Measurements from ENCODE around the gene TXLNG.
A peak's percentile ranks its signal among the peaks of the same experiment; 100 is the strongest.

Gene TXLNG

DNA sequence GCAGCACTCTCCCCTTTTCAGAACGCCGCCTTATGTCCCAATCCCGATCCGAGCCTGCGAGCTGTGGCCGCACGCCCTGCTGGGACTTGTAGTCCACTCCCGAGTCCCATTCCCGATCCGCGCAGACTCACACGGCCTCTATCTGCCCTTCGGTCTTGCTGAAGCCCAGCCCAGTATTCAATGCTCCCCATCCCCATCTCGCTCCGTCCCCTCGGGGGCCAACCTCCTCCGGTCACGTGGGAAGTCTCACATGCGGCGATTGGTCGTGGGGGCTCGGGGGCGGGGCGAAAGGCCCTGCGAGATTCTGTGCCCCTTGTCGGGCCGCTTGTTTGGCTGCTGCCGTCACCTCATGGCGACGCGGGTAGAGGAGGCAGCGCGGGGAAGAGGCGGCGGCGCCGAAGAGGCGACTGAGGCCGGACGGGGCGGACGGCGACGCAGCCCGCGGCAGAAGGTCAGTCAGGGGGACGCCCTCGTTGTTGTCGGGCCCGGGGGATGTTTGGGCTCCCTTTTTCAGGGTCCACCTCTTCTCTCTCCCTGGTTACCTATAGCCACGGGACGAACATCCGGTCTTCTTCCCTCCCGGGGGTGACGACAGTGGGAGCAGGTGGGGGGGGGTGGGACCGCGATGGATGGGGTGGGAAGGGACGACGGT lies at the start of gene TXLNG (continued):
- peak; percentile 81 for TF ChIP-seq HIC1 (tag by site-specific recombination; IDR thresholded peaks at IDR 0.05)
- 0 out of 2 replicates have a peak, but pooled peaks have one; percentile 15 for TF ChIP-seq ZFP69B (tag by site-specific recombination; IDR thresholded peaks at IDR 0.05)
- TF ChIP-seq ZNF561 (tag by site-specific recombination; IDR thresholded peaks at IDR 0.05; ENCODE audit: borderline replicate concordance): 0 out of 2 replicates have a peak, but pooled peaks have one; percentile 37
- peak; percentile 70 for TF ChIP-seq ZNF501 (tag by site-specific recombination; IDR thresholded peaks at IDR 0.05)
- TF ChIP-seq GLIS1 (tag by site-specific recombination; IDR thresholded peaks at IDR 0.05): peak; percentile 23; the same call in 1 of the 2 replicates
- no peak for TF ChIP-seq ZNF645 (tag by site-specific recombination; IDR thresholded peaks at IDR 0.05)
- 0 out of 2 replicates have a peak, but pooled peaks have one; percentile 21 for TF ChIP-seq ZFP37 (tag by site-specific recombination; IDR thresholded peaks at IDR 0.05)
- TF ChIP-seq ZNF629 (tag by site-specific recombination; IDR thresholded peaks at IDR 0.05): peak; percentile 93
- peak; percentile 53; the same call in 1 of the 2 replicates for TF ChIP-seq ZNF366 (tag by site-specific recombination; conservative IDR thresholded peaks at IDR 0.05)
- TF ChIP-seq ATF2 (tag by site-specific recombination; IDR thresholded peaks at IDR 0.05; ENCODE audit: low read depth): peak; percentile 57; the same call in 1 of the 2 replicates
- peak; percentile 87 for TF ChIP-seq ZNF580 (tag by site-specific recombination; IDR thresholded peaks at IDR 0.05)
- peak; percentile 100 for TF ChIP-seq ZBTB17 (tag by site-specific recombination; IDR thresholded peaks at IDR 0.05)
- peak; percentile 62 for TF ChIP-seq KLF17 (tag by site-specific recombination; IDR thresholded peaks at IDR 0.05)
- TF ChIP-seq, protein P1, sequence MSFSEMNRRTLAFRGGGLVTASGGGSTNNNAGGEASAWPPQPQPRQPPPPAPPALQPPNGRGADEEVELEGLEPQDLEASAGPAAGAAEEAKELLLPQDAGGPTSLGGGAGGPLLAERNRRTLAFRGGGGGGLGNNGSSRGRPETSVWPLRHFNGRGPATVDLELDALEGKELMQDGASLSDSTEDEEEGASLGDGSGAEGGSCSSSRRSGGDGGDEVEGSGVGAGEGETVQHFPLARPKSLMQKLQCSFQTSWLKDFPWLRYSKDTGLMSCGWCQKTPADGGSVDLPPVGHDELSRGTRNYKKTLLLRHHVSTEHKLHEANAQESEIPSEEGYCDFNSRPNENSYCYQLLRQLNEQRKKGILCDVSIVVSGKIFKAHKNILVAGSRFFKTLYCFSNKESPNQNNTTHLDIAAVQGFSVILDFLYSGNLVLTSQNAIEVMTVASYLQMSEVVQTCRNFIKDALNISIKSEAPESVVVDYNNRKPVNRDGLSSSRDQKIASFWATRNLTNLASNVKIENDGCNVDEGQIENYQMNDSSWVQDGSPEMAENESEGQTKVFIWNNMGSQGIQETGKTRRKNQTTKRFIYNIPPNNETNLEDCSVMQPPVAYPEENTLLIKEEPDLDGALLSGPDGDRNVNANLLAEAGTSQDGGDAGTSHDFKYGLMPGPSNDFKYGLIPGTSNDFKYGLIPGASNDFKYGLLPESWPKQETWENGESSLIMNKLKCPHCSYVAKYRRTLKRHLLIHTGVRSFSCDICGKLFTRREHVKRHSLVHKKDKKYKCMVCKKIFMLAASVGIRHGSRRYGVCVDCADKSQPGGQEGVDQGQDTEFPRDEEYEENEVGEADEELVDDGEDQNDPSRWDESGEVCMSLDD (tag by site-specific recombination; IDR thresholded peaks at IDR 0.05): peak; percentile 42; the same call in 1 of the 2 replicates
- TF ChIP-seq, protein P2, sequence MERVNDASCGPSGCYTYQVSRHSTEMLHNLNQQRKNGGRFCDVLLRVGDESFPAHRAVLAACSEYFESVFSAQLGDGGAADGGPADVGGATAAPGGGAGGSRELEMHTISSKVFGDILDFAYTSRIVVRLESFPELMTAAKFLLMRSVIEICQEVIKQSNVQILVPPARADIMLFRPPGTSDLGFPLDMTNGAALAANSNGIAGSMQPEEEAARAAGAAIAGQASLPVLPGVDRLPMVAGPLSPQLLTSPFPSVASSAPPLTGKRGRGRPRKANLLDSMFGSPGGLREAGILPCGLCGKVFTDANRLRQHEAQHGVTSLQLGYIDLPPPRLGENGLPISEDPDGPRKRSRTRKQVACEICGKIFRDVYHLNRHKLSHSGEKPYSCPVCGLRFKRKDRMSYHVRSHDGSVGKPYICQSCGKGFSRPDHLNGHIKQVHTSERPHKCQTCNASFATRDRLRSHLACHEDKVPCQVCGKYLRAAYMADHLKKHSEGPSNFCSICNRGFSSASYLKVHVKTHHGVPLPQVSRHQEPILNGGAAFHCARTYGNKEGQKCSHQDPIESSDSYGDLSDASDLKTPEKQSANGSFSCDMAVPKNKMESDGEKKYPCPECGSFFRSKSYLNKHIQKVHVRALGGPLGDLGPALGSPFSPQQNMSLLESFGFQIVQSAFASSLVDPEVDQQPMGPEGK (tag by site-specific recombination; IDR thresholded peaks at IDR 0.05): peak; percentile 81
- TF ChIP-seq KLF8 (tag by site-specific recombination; IDR thresholded peaks at IDR 0.05): peak; percentile 68
- TF ChIP-seq HOXC10 (CRISPR knock-in tag; IDR thresholded peaks at IDR 0.05): peak; percentile 53; the same call in 1 of the 2 replicates
- TF ChIP-seq ZNF394 (tag by site-specific recombination; IDR thresholded peaks at IDR 0.05; ENCODE audit: borderline replicate concordance): no peak
- TF ChIP-seq ZNF391 (tag by site-specific recombination; IDR thresholded peaks at IDR 0.05; ENCODE audit: borderline replicate concordance, low read depth): 0 out of 2 replicates have a peak, but pooled peaks have one; percentile 68
- peak; percentile 59 for TF ChIP-seq YY1 (tag by site-specific recombination; IDR thresholded peaks at IDR 0.05)
- TF ChIP-seq, protein P3, sequence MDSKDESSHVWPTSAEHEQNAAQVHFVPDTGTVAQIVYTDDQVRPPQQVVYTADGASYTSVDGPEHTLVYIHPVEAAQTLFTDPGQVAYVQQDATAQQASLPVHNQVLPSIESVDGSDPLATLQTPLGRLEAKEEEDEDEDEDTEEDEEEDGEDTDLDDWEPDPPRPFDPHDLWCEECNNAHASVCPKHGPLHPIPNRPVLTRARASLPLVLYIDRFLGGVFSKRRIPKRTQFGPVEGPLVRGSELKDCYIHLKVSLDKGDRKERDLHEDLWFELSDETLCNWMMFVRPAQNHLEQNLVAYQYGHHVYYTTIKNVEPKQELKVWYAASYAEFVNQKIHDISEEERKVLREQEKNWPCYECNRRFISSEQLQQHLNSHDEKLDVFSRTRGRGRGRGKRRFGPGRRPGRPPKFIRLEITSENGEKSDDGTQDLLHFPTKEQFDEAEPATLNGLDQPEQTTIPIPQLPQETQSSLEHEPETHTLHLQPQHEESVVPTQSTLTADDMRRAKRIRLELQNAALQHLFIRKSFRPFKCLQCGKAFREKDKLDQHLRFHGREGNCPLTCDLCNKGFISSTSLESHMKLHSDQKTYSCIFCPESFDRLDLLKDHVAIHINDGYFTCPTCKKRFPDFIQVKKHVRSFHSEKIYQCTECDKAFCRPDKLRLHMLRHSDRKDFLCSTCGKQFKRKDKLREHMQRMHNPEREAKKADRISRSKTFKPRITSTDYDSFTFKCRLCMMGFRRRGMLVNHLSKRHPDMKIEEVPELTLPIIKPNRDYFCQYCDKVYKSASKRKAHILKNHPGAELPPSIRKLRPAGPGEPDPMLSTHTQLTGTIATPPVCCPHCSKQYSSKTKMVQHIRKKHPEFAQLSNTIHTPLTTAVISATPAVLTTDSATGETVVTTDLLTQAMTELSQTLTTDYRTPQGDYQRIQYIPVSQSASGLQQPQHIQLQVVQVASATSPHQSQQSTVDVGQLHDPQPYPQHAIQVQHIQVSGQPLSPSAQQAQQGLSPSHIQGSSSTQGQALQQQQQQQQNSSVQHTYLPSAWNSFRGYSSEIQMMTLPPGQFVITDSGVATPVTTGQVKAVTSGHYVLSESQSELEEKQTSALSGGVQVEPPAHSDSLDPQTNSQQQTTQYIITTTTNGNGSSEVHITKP (tag by site-specific recombination; IDR thresholded peaks at IDR 0.05): peak; percentile 58; the same call in 1 of the 2 replicates
- TF ChIP-seq ZNF146 (tag by site-specific recombination; IDR thresholded peaks at IDR 0.05): 0 out of 2 replicates have a peak, but pooled peaks have one; percentile 7
- no peak for TF ChIP-seq HOXA7 (CRISPR knock-in tag; IDR thresholded peaks at IDR 0.05; ENCODE audit: borderline replicate concordance)
- TF ChIP-seq ZBTB21 (tag by site-specific recombination; IDR thresholded peaks at IDR 0.05): peak; percentile 57
